ENCODE data around the gene COX5B. TPM values are rescaled to one million over a fixed set of nuclear protein-coding genes. Genes with fewer than 3 reads are reported as not detected.

Gene COX5B
- total RNA-seq, 1 experiment from 2014 or later, result 1,015 TPM

DNA sequence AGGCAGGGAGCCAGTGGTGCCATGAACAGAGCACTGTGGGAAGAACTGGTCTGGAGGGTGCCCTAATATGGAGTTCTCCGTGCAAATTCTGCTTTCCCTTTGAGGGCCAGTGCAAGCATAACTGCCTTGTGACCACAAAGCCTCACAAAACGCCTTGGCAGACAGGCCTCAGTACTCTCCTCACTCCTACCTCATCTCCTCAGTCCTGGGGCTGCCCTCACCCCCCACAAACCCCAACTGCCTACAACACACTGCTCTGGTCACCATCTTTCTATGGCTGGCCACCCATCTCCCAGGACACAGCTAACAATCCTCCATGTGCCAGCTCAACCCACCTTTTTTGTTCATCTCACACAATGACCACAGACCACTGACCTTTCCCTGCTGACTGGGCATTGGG is 8.9 kb downstream of the COX5B start:
- DNase-seq, result no peak
- no peak overlapping the region for H3K4me3 ChIP-seq (ENCODE audit: low read length)
- peaks cover 28% of the 10 kb centered on the region for H3K36me3 ChIP-seq (ENCODE audit: low read depth, low read length)
- no peaks in the 10 kb centered on the region for H4K20me1 ChIP-seq (ENCODE audit: low read length)
- H3K9me2 ChIP-seq (replicated peaks; ENCODE audit: low read length), result no peaks in the 10 kb centered on the region
- no peak overlapping the region for H3K27ac ChIP-seq (ENCODE audit: low read length)
- POLR2A ChIA-PET (ENCODE audit: unreplicated experiment), result no interaction called here
- 0 out of 2 replicates have a peak, but pooled peaks cover 5% of the 10 kb centered on the region for H3K9me3 ChIP-seq (ENCODE audit: low read length)
- CTCF ChIA-PET, result no interaction called here
- no peaks in the 10 kb centered on the region for H3K79me2 ChIP-seq (ENCODE audit: low read length)
- H3K27me3 ChIP-seq (ENCODE audit: low read length), result no peaks in the 10 kb centered on the region
- H2AFZ ChIP-seq (ENCODE audit: low read length), result no peak overlapping the region
- H3K9ac ChIP-seq (ENCODE audit: low read length), result no peak overlapping the region
- TF ChIP-seq EZH2phosphoT487 (IDR thresholded peaks at IDR 0.05; ENCODE audit: borderline replicate concordance, low read length) (no peak), EZH2 (IDR thresholded peaks at IDR 0.05; ENCODE audit: low read length, unreplicated experiment) (no peak), CTCF (conservative IDR thresholded peaks at IDR 0.05; ENCODE audit: low read depth, low read length) (no peak)
- intact Hi-C loops (cut with micrococcal nuclease), result no loop called here
- no peak for ATAC-seq
- no peaks in the 10 kb centered on the region for H3F3A ChIP-seq (ENCODE audit: low read length, unreplicated experiment)
- no peak overlapping the region for H3K4me2 ChIP-seq (ENCODE audit: low read length)
- H3K4me1 ChIP-seq (ENCODE audit: insufficient read depth, low read length), result no peaks in the 10 kb centered on the region
- no TSS peak for BruUV-seq (replicated peaks)

GRCh38 chr2:97656129-97656755 is 10.4 kb downstream of the COX5B start:
- ChIA-PET POLR2A (ENCODE audit: unreplicated experiment) (no interaction called here), CTCF (no interaction called here)
- Histone ChIP-seq H3K27me3 (ENCODE audit: low read length) (no peaks in the 10 kb centered on the region), H3K36me3 (ENCODE audit: low read depth, low read length) (peaks cover 28% of the 10 kb centered on the region), H4K20me1 (ENCODE audit: low read length) (no peaks in the 10 kb centered on the region), H2AFZ (ENCODE audit: low read length) (no peak overlapping the region), H3K4me2 (ENCODE audit: low read length) (no peak overlapping the region), H3K4me3 (ENCODE audit: low read length) (no peak overlapping the region), H3K27ac (ENCODE audit: low read length) (no peak overlapping the region), H3F3A (ENCODE audit: low read length, unreplicated experiment) (no peaks in the 10 kb centered on the region), H3K79me2 (ENCODE audit: low read length) (peaks cover 13% of the 10 kb centered on the region), H3K9me3 (ENCODE audit: low read length) (0 out of 2 replicates have a peak, but pooled peaks cover 5% of the 10 kb centered on the region), H3K9ac (ENCODE audit: low read length) (no peak overlapping the region), H3K9me2 (replicated peaks; ENCODE audit: low read length) (no peaks in the 10 kb centered on the region), H3K4me1 (ENCODE audit: insufficient read depth, low read length) (peaks cover 2% of the 10 kb centered on the region; the same call in 1 of the 2 replicates)
- BruUV-seq (replicated peaks), result no TSS peak
- DNase-seq, result no peak
- ATAC-seq, result no peak
- TF ChIP-seq EZH2phosphoT487 (IDR thresholded peaks at IDR 0.05; ENCODE audit: borderline replicate concordance, low read length) (no peak), CTCF (conservative IDR thresholded peaks at IDR 0.05; ENCODE audit: low read depth, low read length) (no peak), EZH2 (IDR thresholded peaks at IDR 0.05; ENCODE audit: low read length, unreplicated experiment) (no peak)
- intact Hi-C loops (cut with micrococcal nuclease), result no loop called here

DNA sequence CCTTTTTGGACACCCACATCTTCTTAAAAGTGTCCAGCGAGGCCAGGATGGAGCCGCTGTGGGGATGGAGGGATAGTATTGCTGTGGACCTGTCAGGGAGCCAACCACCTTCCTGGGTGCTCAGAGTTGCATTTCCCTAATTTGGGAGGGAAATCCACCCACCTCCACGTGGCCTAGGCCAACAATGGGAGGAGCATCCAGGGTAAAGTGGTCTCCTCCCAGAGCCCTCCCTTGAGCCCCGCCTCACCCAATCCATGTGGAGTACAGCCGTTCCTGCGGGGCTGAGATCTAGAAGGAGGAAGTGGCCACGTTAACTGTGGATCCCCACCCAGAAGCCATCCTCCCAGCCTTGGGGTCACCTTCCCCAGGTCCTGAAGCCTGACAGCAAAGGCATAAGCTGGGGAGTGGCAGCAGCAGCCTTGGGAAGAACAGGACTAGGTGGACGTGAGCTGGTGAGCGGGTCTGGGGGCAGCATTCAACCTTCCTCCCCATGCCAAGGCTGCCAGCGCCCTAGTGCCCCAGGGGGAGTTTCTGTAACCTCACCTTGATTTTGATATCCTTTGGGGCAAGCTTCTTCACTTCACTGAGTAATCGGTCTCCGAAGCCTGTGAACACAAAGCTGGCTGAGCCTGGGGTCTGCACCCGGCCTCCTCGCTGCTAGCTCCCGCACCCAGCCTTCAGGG is 11.2 kb downstream of the COX5B start:
- peaks cover 28% of the 10 kb centered on the region for H3K36me3 ChIP-seq (ENCODE audit: low read depth, low read length)
- no peak overlapping the region for H2AFZ ChIP-seq (ENCODE audit: low read length)
- no peak for TF ChIP-seq EZH2phosphoT487 (IDR thresholded peaks at IDR 0.05; ENCODE audit: borderline replicate concordance, low read length)
- no peak for TF ChIP-seq EZH2 (IDR thresholded peaks at IDR 0.05; ENCODE audit: low read length, unreplicated experiment)
- TF ChIP-seq CTCF (conservative IDR thresholded peaks at IDR 0.05; ENCODE audit: low read depth, low read length), result no peak
- ChIA-PET POLR2A (ENCODE audit: unreplicated experiment) (no interaction called here), CTCF (no interaction called here)
- no peak overlapping the region for H3K4me3 ChIP-seq (ENCODE audit: low read length)
- H3K9ac ChIP-seq (ENCODE audit: low read length), result no peak overlapping the region
- no peak overlapping the region for H3K27ac ChIP-seq (ENCODE audit: low read length)
- H3K79me2 ChIP-seq (ENCODE audit: low read length), result peaks cover 21% of the 10 kb centered on the region
- intact Hi-C loops (cut with micrococcal nuclease), result no loop called here
- H3K4me1 ChIP-seq (ENCODE audit: insufficient read depth, low read length), result peaks cover 10% of the 10 kb centered on the region
- no peak for DNase-seq
- H3K27me3 ChIP-seq (ENCODE audit: low read length), result no peaks in the 10 kb centered on the region
- no peaks in the 10 kb centered on the region for H3K9me2 ChIP-seq (replicated peaks; ENCODE audit: low read length)
- H3K9me3 ChIP-seq (ENCODE audit: low read length), result 0 out of 2 replicates have a peak, but pooled peaks cover 5% of the 10 kb centered on the region
- H3K4me2 ChIP-seq (ENCODE audit: low read length), result no peak overlapping the region
- no TSS peak for BruUV-seq (replicated peaks)
- 0 out of 2 replicates have a peak, but pooled peaks cover 3% of the 10 kb centered on the region for H4K20me1 ChIP-seq (ENCODE audit: low read length)
- ATAC-seq, result no peak
- H3F3A ChIP-seq (ENCODE audit: low read length, unreplicated experiment), result no peaks in the 10 kb centered on the region

Data from PC-3 (cell line).